Measurements from ENCODE around the gene PDAP1.
A peak's percentile ranks its signal among the peaks of the same experiment; 100 is the strongest.
"Not testable (repeated sequence)": the region's sequence is repeated elsewhere in the genome, so short reads cannot be mapped to it uniquely, and the experiment has no call there.

The PDAP1 gene

GRCh38 chr7:99375070-99375807 lies 33.2 kb downstream of the PDAP1 start:
- DNase-seq = peak; percentile 63 to 75

GRCh38 chr7:99374111-99375064 lies 34.0 kb downstream of the PDAP1 start, which contains the start of gene ARPC1B:
Gene ARPC1B (plus strand): TSS chr7:99374730. CDS start chr7:99385715, 10,985 bp downstream.
- peak; percentile 87 to 88 for DNase-seq

GRCh38 chr7:99373091-99374066 lies 35.0 kb downstream of the PDAP1 start:
- no peak for DNase-seq

DNA sequence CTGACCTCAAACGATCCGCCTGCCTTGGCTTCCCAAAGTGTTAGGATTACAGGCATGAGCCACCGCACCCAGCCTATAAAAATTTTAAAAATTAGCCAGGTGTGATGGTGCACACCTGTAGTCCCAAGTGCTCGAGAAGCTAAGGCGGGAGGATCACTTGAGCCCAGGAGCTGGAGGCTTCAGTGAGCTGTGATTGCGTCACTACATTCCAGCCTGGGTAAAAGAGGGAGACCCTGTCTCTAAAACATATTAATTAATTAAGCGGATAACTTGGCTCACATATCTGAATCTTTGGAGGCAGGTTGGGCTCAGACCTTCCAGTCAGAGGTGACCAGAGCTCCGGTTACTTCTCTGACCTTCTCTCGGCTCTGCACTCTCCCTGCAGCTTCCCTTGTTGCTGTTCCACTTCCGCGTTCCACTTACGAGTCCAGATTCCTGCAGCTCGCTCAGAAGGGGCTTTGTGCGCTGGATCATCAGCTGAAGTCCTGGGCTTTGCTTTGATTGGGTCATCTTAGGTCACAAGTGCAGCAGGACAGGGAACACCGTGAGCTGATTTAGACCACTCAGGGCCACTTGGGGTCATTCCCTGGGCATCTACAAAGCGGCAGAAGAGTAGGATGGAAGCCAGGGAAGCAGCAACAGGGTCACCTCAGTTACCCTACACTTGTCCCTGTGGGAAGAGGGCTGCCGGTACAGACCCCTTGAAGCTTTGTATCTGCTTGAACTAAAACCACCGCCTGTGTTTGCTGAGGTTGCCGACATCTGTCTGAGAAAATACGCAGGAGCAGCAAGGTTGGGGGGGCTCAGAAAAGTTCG lies 35.9 kb downstream of the PDAP1 start:
- DNase-seq = peak in 1 of 2 donors; percentile 22

DNA sequence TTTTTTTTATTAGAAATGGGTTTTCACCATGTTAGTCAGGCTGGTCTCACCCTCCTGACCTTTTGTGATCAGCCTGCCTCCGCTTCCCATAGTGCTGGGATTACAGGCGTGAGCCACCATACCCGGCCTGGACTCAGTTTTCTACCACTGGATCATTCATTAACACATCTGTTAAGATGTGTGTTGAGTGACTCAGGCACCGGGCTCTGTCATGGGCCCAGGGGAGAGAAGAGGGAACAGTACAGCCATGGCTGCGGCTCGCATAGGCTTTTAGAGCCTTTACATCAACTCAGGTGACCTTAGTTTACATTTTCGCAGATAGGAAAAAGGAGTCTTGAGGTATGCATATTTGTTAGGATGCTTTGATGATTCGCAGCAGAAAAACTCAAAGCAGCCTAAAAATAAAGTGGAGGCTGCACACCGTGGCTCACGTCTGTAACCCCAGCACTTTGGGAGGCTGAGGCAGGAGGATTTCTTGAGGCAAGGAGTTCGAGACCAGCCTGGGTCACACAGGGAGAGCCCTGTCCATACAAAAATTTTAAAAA lies 36.9 kb downstream of the PDAP1 start:
- no peak for DNase-seq

- peak in 1 of 2 donors; percentile 21 for DNase-seq
Measured at GRCh38 chr7:99369767-99370391, 38.5 kb downstream of the PDAP1 start.

- DNase-seq = no peak
Measured at GRCh38 chr7:99368750-99369389, 39.5 kb downstream of the PDAP1 start.

- DNase-seq = no peak
Measured at GRCh38 chr7:99366646-99367045, 41.8 kb downstream of the PDAP1 start.

- DNase-seq = peak in 1 of 2 donors; percentile 24
Measured at GRCh38 chr7:99365318-99366141, 42.9 kb downstream of the PDAP1 start.

DNA sequence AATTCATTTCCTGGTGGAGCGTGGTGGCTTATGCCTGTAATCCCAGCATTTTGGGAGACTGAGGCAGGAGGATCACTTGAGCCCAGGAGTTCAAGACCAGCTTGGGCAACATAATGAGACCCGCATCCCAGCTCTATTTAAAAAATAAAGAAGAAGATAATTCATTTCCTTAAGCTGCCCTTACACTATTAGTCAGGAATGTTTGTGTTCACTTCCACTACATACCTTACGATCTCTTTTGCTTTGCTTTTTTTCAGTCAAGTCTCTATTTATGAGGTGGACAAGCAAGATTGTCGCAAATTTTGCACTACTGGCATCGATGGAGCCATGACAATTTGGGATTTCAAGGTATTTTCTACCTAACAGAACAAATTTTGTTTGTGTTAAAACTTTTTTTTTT lies 45.1 kb downstream of the PDAP1 start:
- DNase-seq = no peak

DNA sequence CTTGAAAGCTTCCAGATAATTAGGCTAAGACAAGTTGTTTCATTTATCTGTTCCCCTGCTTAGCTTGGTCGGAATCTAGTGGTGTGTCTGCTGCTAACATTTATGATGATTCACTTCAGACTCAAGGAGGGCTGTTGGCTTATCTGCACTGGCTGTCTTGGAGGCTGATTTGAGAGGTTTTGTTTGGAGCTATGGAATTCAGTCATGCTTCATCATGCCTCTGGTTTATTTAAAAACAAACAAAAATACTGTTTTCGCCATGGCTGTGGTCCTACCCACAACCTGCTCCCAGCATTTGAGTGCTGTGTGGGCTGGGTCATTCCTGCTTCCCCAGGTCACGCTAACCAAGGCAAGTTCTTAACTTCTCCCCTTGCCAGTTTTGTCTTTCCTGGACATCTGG lies 45.6 kb downstream of the PDAP1 start:
- DNase-seq = no peak

DNA sequence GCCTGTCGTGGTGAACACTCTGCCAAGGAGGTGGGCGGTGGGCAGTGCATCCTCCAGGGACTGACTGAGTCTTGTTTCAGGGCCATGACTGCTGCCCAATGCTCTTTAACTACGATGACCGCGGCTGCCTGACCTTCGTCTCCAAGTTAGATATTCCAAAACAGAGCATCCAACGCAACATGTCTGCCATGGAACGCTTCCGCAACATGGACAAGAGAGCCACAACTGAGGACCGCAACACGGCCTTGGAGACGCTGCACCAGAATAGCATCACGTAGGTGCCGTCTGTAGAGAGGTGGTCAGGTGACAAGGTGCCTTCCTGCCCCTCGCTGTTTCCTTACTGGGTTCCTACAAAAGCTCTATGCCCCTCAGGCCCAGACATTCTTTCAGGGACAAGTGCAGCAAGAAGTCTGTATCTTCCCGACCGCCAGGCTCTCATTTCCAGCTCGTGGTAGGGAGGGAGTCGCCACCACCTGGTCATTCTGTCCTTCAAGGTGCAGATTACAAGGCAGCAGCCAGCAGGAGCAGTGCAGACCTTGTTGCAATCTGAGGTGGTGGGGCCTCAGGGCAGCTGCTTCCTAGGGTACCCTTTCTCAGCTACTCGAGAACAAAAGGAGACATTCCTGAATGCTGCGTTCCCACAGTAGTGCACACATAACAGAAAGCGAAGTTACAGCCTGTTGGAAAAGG lies 48.8 kb downstream of the PDAP1 start:
- DNase-seq = no peak

- DNase-seq = not testable (repeated sequence)
Measured at GRCh38 chr7:99358521-99358920, 49.9 kb downstream of the PDAP1 start.

- DNase-seq = no peak
Measured at GRCh38 chr7:99357701-99358490, 50.5 kb downstream of the PDAP1 start.

GRCh38 chr7:99355098-99355497 lies 53.3 kb downstream of the PDAP1 start:
- no peak for DNase-seq

DNA sequence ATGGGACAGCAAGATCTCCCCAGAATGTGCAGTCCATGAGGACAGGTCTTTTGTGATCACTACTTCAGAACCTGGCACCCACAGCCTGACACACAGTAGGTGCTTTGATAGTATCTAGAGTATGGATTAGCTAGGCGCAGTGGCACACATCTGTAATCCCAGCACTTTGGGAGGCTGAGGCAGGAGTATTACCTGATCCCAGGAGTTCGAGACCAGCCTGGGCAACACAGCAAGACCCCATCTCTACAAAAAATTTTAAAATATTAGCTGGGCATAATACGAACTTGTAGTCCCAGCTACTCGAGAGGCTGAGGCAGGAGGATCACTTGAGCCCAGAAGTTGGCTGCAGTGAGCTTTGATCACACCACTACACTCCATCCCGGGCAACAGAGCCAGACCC lies 56.1 kb downstream of the PDAP1 start:
- DNase-seq = no peak

DNA sequence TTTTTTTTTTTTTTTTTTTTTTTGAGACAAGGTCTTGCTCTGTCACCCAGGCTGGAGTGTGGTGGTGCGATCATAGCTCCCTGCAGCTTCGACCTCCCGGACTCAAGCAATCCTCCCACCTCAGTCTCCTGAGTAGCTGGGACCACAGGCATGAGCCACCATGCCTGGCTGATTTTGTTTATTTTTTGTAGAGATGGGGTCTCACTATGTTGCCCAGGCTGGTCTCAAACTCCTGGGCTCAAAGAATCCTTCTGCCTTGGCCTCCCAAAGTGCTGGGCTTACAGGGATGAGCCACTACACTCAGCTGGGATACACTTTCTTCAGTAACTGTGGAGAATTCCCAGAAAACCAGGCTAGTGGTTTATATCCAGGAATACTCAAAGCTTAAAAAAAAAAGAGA lies 57.8 kb downstream of the PDAP1 start:
- not testable (repeated sequence) for DNase-seq
